HL-60 (cell line): Measurements from ENCODE around the gene ALKBH7.

Experiments
- DNase-seq, 2 experiments: peaks; one replicate each; pipeline ENCODE4 v3.0.0-alpha.2; 2010 to 2020; ENCODE audit warnings: low read depth in 1 of 2, low spot score in 1 of 2
- H3K27ac ChIP-seq: fragments of 250-450 bp; sonication (Bioruptor Pico); replicated peaks from 2 replicates; pipeline ENCODE4 v1.5.1; 2020; ENCODE audit warnings: mild to moderate bottlenecking, moderate library complexity
- H3K27me3 ChIP-seq: fragments of 250-450 bp; sonication (Bioruptor Pico); 2 replicates; pipeline ENCODE4 v1.5.1; 2021; ENCODE audit warnings: mild to moderate bottlenecking, moderate library complexity; ENCODE audit not compliant: insufficient read depth, poor library complexity, severe bottlenecking
- H3K4me3 ChIP-seq: replicated peaks from 2 replicates; pipeline ENCODE4 v1.5.1; 2011; ENCODE audit warnings: mild to moderate bottlenecking, control low read depth, low read length; ENCODE audit not compliant: insufficient read depth
- CTCF ChIP-seq: IDR thresholded peaks from one replicate; pipeline ENCODE4 v1.5.1; 2011; ENCODE audit warnings: low read length, control low read depth, inconsistent platforms; ENCODE audit not compliant: insufficient read depth
- GABPA ChIP-seq: IDR thresholded peaks from 2 replicates; pipeline ENCODE4 v1.6.1; 2012; ENCODE audit warnings: low read depth
- POLR2AphosphoS5 ChIP-seq: IDR thresholded peaks from 2 replicates; pipeline ENCODE4 v1.6.1; 2012; ENCODE audit warnings: low read depth
- REST ChIP-seq: IDR thresholded peaks from 2 replicates; pipeline ENCODE4 v1.6.1; 2012; ENCODE audit warnings: low read depth; ENCODE audit not compliant: insufficient replicate concordance
- SPI1 ChIP-seq: IDR thresholded peaks from 2 replicates; pipeline ENCODE4 v1.6.1; 2012; ENCODE audit warnings: low read depth, mild to moderate bottlenecking, borderline replicate concordance

Gene ALKBH7

GRCh38 chr19:6412447-6413091, 40.0 kb downstream of the ALKBH7 start:
- H3K27me3 ChIP-seq = no peaks in the 10 kb centered on the region
- H3K4me3 ChIP-seq = no peak overlapping the region
- peak in 1 of 2 experiments; percentile 22 for DNase-seq
- no peak overlapping the region for H3K27ac ChIP-seq
- TF ChIP-seq REST (no peak), GABPA (no peak), SPI1 (no peak), POLR2AphosphoS5 (peak; percentile 71; the same call in 1 of the 2 replicates), CTCF (peak; percentile 43)

- Histone ChIP-seq H3K4me3 (no peak overlapping the region), H3K27me3 (no peaks in the 10 kb centered on the region), H3K27ac (no peak overlapping the region)
- DNase-seq = no peak
- TF ChIP-seq POLR2AphosphoS5 = no peak
Measured at GRCh38 chr19:6413291-6413690, 40.7 kb downstream of the ALKBH7 start.

DNA sequence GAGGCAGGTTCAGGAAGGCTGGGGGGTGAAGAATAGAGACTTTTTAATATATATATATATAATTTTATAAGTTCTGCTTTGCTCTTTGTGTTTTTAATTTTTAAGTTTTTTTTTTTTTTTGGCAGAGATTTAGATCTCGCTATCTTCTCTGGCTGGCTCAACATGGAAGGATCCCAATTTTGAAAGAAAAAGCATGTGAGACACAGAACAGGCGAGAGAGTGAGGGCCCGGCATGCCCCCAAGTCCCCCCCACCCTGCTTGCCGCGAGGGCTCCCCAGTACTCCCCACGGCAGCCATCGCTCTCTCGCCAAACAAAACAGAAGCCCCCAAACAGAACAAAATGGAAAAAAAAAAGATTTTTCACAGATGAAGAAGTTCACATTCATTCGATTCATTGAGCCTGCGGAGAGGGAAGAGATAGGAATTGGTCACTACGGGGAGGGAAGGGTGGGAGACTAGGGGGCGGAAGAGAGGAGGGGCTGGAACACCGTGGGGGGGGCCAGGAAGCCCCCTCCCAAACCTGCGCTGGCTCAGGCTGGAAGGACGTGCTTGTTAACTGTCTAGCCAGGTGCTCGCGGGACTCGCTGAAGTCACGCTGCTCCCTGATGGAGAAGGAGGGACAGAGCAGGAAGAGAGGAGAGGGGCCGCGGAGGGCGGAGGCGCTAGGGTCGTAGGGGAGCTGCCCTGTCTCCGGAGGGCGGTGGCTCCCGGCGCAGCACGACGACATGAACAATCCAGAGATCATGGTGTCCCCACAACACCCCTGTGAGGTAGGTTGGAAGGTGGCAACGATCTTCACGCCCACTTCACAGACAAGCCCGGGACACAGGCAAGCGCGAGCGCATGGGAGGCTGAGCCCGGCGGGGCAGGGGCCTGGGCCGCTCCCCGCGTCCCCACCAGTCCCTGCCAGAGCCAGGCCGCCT, 41.4 kb downstream of the ALKBH7 start:
- DNase-seq = no peak
- no peak for TF ChIP-seq SPI1
- no peak for TF ChIP-seq POLR2AphosphoS5
- no peak for TF ChIP-seq GABPA
- no peak for TF ChIP-seq CTCF
- no peak for TF ChIP-seq REST
- Histone ChIP-seq H3K4me3 (no peak overlapping the region), H3K27ac (no peak overlapping the region), H3K27me3 (no peaks in the 10 kb centered on the region)

- Histone ChIP-seq H3K4me3 (no peak overlapping the region), H3K27ac (no peak overlapping the region), H3K27me3 (no peaks in the 10 kb centered on the region)
- DNase-seq = no peak
- TF ChIP-seq GABPA (no peak), REST (no peak), CTCF (no peak), SPI1 (no peak), POLR2AphosphoS5 (no peak)
Measured at GRCh38 chr19:6414793-6415590, 42.4 kb downstream of the ALKBH7 start.
